Gastrocnemius medialis (tissue), 4 donors: ENCODE data around the gene CCT7. TPM values are rescaled to one million over a fixed set of nuclear protein-coding genes. Genes with fewer than 3 reads are reported as not detected.

ENCODE experiments used
- ATAC-seq, 2 donors: fragments of 150-250 bp; one replicate each; pipeline ENCODE4 v1.9.1; 2016
- DNase-seq, 2 donors: peaks; one replicate each; pipeline ENCODE4 v3.0.0-alpha.2; 2019
- H3K27ac ChIP-seq, 4 donors: fragments of 200-600 bp; sonication (generic); 1 replicate in 1 of 4; 2 replicates in 3 of 4; pipeline ENCODE4 v1.5.1; 2016 to 2018; ENCODE audit warnings: mild to moderate bottlenecking in 2 of 4, moderate library complexity in 1 of 4
- H3K27me3 ChIP-seq, 3 donors: fragments of 200-600 bp; sonication (generic) in 2 of 3; 1 replicate in 1 of 3; 2 replicates in 2 of 3; pipeline versions ENCODE4 v1.5.1 to v1.6.0; 2016 to 2019; ENCODE audit warnings: mild to moderate bottlenecking in 1 of 3, moderate library complexity in 1 of 3
- H3K36me3 ChIP-seq, 2 donors: fragments of 200-600 bp; sonication (generic) in 1 of 2; one replicate each; pipeline ENCODE4 v1.5.1; 2017 to 2018
- H3K4me1 ChIP-seq, 2 donors: fragments of 200-600 bp; sonication (generic) in 1 of 2; one replicate each; pipeline ENCODE4 v1.5.1; 2016 to 2017; ENCODE audit warnings: mild to moderate bottlenecking in 2 of 2
- H3K4me3 ChIP-seq, 4 donors: fragments of 200-600 bp; sonication (generic) in 3 of 4; 1 replicate in 1 of 4; 2 replicates in 3 of 4; pipeline ENCODE4 v1.5.1; 2016 to 2019; ENCODE audit warnings: mild to moderate bottlenecking in 2 of 4
- H3K9me3 ChIP-seq, 3 donors: fragments of 200-600 bp; sonication (generic) in 2 of 3; 1 replicate in 1 of 3; 2 replicates in 2 of 3; pipeline ENCODE4 v1.5.1; 2016 to 2019
- CTCF ChIP-seq, 5 experiments: fragments of 450-650 bp in 3 of 5; fragments of 200-600 bp in 2 of 5; sonication (generic) in 2 of 5; IDR thresholded peaks in 4 of 5; conservative IDR thresholded peaks in 1 of 5; 1 replicate in 4 of 5; 2 replicates in 1 of 5; pipeline ENCODE4 v1.5.1; 2016 to 2019; ENCODE audit warnings: antibody characterized with exemption in 5 of 5, mild to moderate bottlenecking in 3 of 5, moderate library complexity in 3 of 5
- POLR2A ChIP-seq, 2 donors: fragments of 450-650 bp; IDR thresholded peaks; one replicate each; pipeline ENCODE4 v1.6.1; 2017; ENCODE audit warnings: antibody characterized with exemption in 2 of 2, mild to moderate bottlenecking in 2 of 2, moderate library complexity in 2 of 2
- in situ Hi-C, 4 donors: fragments of 200-750 bp; cut with MboI; loops; one replicate each; pipeline versions ENCODE4 v1.15.0 to v1.8.0; 2017; ENCODE audit warnings: low sequenced_read_pairs in 4 of 4
- intact Hi-C: fragments of 100-400 bp; cut with DNase I; formaldehyde crosslinking; loops from one replicate; pipeline ENCODE4 v1.15.1; 2023; ENCODE audit warnings: low total_unique reads
- total RNA-seq, 4 donors: library from RNA; depleted of rRNA; stranded (reverse); fragments of >200 nt; gene quantifications; one replicate each; pipeline versions ENCODE4 v1.1.0 to v1.2.3, GENCODE V29; 2016

Gene CCT7
- total RNA-seq, 4 donors from 2014 or later, result 215 to 334 (median 284) TPM

- intact Hi-C loops, result no loop called here
- in situ Hi-C loops, result no loop called here
- ATAC-seq, result no peak
- H3K36me3 ChIP-seq, result no peaks in the 10 kb centered on the region
- H3K27ac ChIP-seq, result no peak overlapping the region
- no peak overlapping the region for H3K4me3 ChIP-seq
- H3K27me3 ChIP-seq, result peaks cover 42 to 47% (median 45%) of the 10 kb centered on the region in 3 donors
- no peaks in the 10 kb centered on the region for H3K9me3 ChIP-seq
- DNase-seq, result no peak
- TF ChIP-seq CTCF (IDR thresholded peaks at IDR 0.05 in 4 of 5, conservative IDR thresholded peaks at IDR 0.05 in 1 of 5), result no peak
- no peak for TF ChIP-seq POLR2A (IDR thresholded peaks at IDR 0.05)
- H3K4me1 ChIP-seq, result no peaks in the 10 kb centered on the region
Measured at GRCh38 chr2:73268366-73268829, 34.3 kb downstream of the CCT7 start.

- Histone ChIP-seq H3K4me1 (no peaks in the 10 kb centered on the region), H3K36me3 (no peaks in the 10 kb centered on the region), H3K27ac (no peak overlapping the region), H3K4me3 (peak overlapping the region in 3 of 4 donors; percentile 7 to 34 (median 27)), H3K27me3 (peaks cover 42 to 47% (median 45%) of the 10 kb centered on the region in 3 donors), H3K9me3 (no peaks in the 10 kb centered on the region)
- DNase-seq, result no peak
- no peak for TF ChIP-seq CTCF (IDR thresholded peaks at IDR 0.05 in 4 of 5, conservative IDR thresholded peaks at IDR 0.05 in 1 of 5)
- TF ChIP-seq POLR2A (IDR thresholded peaks at IDR 0.05), result no peak
- in situ Hi-C loops, result no loop called here
- intact Hi-C loops, result no loop called here
- peak in 1 of 2 donors; percentile 18 for ATAC-seq
Measured at GRCh38 chr2:73268830-73269685, 35.0 kb downstream of the CCT7 start.

- Histone ChIP-seq H3K27me3 (peaks cover 42 to 47% (median 45%) of the 10 kb centered on the region in 3 donors), H3K9me3 (no peaks in the 10 kb centered on the region)
Measured at GRCh38 chr2:73269686-73270465, 35.8 kb downstream of the CCT7 start.

GRCh38 chr2:73272270-73272669, 38.2 kb downstream of the CCT7 start:
- no peak for DNase-seq
- no peak for TF ChIP-seq POLR2A (IDR thresholded peaks at IDR 0.05)
- no peak for TF ChIP-seq CTCF (IDR thresholded peaks at IDR 0.05 in 4 of 5, conservative IDR thresholded peaks at IDR 0.05 in 1 of 5)
- in situ Hi-C loops (no loop called here), intact Hi-C loops (no loop called here)
- Histone ChIP-seq H3K4me1 (no peaks in the 10 kb centered on the region), H3K9me3 (no peaks in the 10 kb centered on the region), H3K27me3 (peaks cover 27 to 31% (median 30%) of the 10 kb centered on the region in 3 donors), H3K4me3 (no peak overlapping the region), H3K36me3 (no peaks in the 10 kb centered on the region), H3K27ac (no peak overlapping the region)
- ATAC-seq, result no peak

More at GRCh38 chr2:73269686-73270465, 35.8 kb downstream of the CCT7 start:
- ATAC-seq (no peak), DNase-seq (no peak)
- no peaks in the 10 kb centered on the region for H3K36me3 ChIP-seq
- no peak overlapping the region for H3K4me3 ChIP-seq
- intact Hi-C loops (no loop called here), in situ Hi-C loops (no loop called here)
- TF ChIP-seq CTCF (IDR thresholded peaks at IDR 0.05 in 4 of 5, conservative IDR thresholded peaks at IDR 0.05 in 1 of 5), result no peak
- TF ChIP-seq POLR2A (IDR thresholded peaks at IDR 0.05), result no peak
- no peaks in the 10 kb centered on the region for H3K4me1 ChIP-seq
- H3K27ac ChIP-seq, result no peak overlapping the region
